ENCODE results near the gene ASTN2.

The ASTN2 gene

GRCh38 chr9:117180896-117181445, 233.9 kb downstream of the ASTN2 start:
- Mint-ChIP-seq H3K4me1 (ENCODE audit: low read depth in 2 of 2) (peaks cover 0 to 3% of the 10 kb centered on the region in 2 donors), H3K36me3 (ENCODE audit: insufficient read depth) (no peaks in the 10 kb centered on the region), H3K4me3 (no peak overlapping the region), H3K27me3 (no peaks in the 10 kb centered on the region), H3K9me3 (peaks cover 6 to 14% of the 10 kb centered on the region in 2 donors), H3K27ac (no peak overlapping the region)
- no peak for ATAC-seq (replicated peaks)
- DNase-seq = no peak

DNA sequence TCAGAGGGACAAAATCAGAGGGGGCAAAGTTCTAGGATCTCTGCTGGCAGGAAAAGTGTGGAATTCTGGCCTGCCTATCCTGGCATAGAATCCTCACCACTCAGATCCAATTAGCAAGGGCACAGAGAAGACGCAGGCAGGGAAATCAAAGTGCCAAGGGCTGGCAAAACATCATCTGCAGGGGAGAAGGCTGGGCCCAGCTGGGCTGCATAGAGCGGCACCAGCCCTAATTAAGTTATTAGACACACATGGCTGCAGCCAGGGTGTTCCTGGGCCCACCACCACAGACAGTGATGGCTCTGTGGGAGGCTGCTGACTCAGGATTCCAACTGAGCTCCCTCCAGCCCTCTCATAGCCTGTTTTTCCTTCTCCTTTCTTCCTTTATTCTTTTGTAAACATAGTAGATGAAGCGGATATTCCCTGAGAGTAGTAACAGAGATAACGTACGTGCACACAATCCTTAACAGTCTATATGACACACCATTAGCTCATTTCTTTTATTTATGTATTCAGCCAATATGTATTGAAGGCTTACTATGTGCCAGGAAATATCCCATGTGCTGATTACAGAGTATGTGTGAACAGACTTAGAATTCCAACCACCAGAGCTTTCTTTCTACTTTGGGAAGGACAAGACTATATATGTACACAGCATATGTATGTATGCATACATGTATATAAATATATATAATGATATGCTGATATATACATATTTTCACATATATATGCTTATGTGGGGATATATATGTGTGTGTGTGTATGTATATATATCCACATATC, 236.1 kb downstream of the ASTN2 start:
- no peak overlapping the region for H3K4me3 Mint-ChIP-seq
- peaks cover 6 to 14% of the 10 kb centered on the region in 2 donors for H3K9me3 Mint-ChIP-seq
- no peaks in the 10 kb centered on the region for H3K27me3 Mint-ChIP-seq
- no peak for DNase-seq
- no peak overlapping the region for H3K27ac Mint-ChIP-seq
- H3K36me3 Mint-ChIP-seq (ENCODE audit: insufficient read depth) = no peaks in the 10 kb centered on the region
- H3K4me1 Mint-ChIP-seq (ENCODE audit: low read depth in 2 of 2) = peaks cover 0 to 3% of the 10 kb centered on the region in 2 donors
- no peak for ATAC-seq (replicated peaks)

DNA sequence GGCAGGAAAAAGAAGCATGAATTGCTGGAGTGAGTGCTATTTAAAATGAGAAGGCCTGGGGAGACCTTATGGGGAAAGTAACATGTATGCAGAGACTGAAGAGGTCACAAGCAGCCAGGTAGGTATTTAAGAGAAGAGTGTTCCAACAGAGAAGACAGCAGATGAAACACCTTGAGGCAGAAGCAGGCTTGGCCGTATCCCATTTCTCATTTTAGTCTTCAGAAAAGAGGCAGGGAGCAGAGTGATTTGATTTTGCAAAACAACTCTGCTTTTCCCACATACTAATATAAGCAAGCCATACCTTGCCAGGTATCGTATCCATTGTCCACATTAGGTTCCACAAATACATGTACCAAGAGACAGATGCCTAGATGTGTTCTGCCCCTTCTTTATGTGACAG, 244.3 kb downstream of the ASTN2 start:
- Mint-ChIP-seq H3K27ac (no peak overlapping the region), H3K36me3 (ENCODE audit: insufficient read depth) (no peaks in the 10 kb centered on the region), H3K4me3 (no peak overlapping the region), H3K4me1 (ENCODE audit: low read depth in 2 of 2) (no peaks in the 10 kb centered on the region), H3K27me3 (no peaks in the 10 kb centered on the region), H3K9me3 (peaks cover 0 to 6% of the 10 kb centered on the region in 2 donors)
- no peak for DNase-seq
- ATAC-seq (replicated peaks) = no peak

DNA sequence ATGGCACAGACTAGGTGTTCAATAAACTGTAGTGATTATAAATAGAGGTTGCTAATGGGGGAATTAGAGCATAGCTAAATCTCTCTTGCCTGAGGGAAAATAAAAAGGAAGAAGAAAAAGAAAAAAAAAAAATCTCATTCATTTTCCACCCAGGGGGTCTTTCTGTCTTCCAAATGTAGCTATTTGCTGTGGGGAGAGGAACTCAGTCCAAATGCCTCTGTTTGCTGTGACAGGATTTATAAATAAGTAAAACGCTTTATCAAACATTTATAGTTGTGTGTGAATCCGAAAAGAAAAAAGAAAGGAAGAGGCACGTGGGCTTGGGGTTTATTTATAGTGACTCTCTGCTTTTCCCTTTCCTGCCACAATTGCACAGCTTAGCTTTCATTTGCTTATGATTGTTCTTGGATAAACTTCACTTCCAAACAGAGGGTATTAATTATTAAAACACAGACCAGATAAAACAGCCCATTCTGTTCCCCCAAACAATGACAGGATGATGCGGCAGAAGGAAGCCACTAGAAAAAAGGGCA, 245.7 kb downstream of the ASTN2 start:
- Mint-ChIP-seq H3K27me3 (no peaks in the 10 kb centered on the region), H3K36me3 (ENCODE audit: insufficient read depth) (no peaks in the 10 kb centered on the region), H3K9me3 (peaks cover 0 to 6% of the 10 kb centered on the region in 2 donors), H3K4me3 (no peak overlapping the region), H3K4me1 (ENCODE audit: low read depth in 2 of 2) (no peaks in the 10 kb centered on the region), H3K27ac (no peak overlapping the region)
- ATAC-seq (replicated peaks) = no peak
- no peak for DNase-seq

DNA sequence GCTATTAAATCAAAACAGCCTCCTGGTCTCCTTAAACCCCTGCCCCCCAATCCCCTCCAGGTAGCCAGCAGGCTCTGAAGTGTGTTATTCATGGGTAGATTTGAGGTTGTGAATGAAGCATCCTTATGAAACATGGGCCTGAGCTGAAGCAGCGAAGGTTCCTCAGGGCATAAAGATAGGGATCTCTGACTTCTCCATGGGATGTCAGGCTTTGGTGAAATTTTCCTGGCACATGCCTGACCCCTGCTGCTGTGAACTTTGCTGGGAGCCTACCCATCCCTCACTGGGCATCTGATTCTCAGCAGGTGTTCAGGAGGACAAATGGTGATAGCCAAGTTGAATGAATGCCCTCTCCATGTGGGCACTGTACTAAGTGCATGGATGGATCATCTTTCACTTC, 250.3 kb downstream of the ASTN2 start:
- Mint-ChIP-seq H3K4me3 (no peak overlapping the region), H3K27ac (no peak overlapping the region), H3K36me3 (ENCODE audit: insufficient read depth) (no peaks in the 10 kb centered on the region)

GRCh38 chr9:117160254-117160653, 254.6 kb downstream of the ASTN2 start:
- Mint-ChIP-seq H3K4me3 (no peak overlapping the region), H3K4me1 (ENCODE audit: low read depth in 2 of 2) (no peaks in the 10 kb centered on the region), H3K9me3 (peaks cover 4 to 8% of the 10 kb centered on the region in 2 donors), H3K27me3 (no peaks in the 10 kb centered on the region), H3K36me3 (ENCODE audit: insufficient read depth) (no peaks in the 10 kb centered on the region), H3K27ac (no peak overlapping the region)
- DNase-seq (no peak), ATAC-seq (replicated peaks) (no peak)

More for the DNA sequence above, 250.3 kb downstream of the ASTN2 start:
- H3K9me3 Mint-ChIP-seq = peaks cover 5 to 8% of the 10 kb centered on the region in 2 donors
- H3K27me3 Mint-ChIP-seq = no peaks in the 10 kb centered on the region
- DNase-seq (no peak), ATAC-seq (replicated peaks) (no peak)
- H3K4me1 Mint-ChIP-seq (ENCODE audit: low read depth in 2 of 2) = no peaks in the 10 kb centered on the region

DNA sequence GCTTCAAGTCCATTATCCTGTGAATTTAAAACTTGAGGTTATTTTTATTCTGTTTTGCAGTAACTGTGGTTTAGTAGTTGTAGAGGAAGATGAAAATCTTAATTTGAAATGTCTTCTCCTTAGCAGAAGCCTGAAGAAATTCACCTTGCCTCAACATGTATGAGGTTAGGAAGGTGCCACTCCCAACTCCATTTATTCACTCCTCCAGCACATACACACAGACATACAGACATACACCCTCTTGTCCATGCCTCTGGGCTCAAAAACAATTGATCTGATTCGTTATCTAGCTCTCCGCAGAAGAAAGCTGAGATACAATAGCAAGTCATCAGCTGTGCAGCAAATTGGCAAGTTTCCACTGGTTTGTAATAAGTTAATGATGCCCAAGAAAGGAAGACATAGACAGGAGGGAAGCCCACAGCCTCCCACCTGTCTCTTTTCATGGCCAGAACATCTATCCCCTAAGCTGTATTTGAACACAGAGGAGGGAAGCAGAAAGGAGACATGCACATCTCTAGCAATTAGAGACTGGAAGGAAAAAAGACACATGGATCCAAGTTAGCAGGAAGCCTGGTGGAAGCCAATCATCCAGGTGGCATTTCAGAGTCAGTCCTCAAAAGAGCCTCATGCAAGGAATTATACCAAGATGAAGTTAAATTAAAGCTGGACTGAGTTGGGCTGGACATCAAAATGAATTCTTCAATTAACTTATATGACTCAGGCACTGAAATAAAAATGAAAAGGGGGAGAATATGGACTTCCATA, 257.9 kb downstream of the ASTN2 start:
- no peak overlapping the region for H3K4me3 Mint-ChIP-seq
- ATAC-seq (replicated peaks) (no peak), DNase-seq (no peak)
- no peaks in the 10 kb centered on the region for H3K36me3 Mint-ChIP-seq (ENCODE audit: insufficient read depth)
- no peaks in the 10 kb centered on the region for H3K4me1 Mint-ChIP-seq (ENCODE audit: low read depth in 2 of 2)
- H3K27me3 Mint-ChIP-seq = no peaks in the 10 kb centered on the region
- peaks cover 4 to 5% of the 10 kb centered on the region in 2 donors for H3K9me3 Mint-ChIP-seq
- H3K27ac Mint-ChIP-seq = no peak overlapping the region

DNA sequence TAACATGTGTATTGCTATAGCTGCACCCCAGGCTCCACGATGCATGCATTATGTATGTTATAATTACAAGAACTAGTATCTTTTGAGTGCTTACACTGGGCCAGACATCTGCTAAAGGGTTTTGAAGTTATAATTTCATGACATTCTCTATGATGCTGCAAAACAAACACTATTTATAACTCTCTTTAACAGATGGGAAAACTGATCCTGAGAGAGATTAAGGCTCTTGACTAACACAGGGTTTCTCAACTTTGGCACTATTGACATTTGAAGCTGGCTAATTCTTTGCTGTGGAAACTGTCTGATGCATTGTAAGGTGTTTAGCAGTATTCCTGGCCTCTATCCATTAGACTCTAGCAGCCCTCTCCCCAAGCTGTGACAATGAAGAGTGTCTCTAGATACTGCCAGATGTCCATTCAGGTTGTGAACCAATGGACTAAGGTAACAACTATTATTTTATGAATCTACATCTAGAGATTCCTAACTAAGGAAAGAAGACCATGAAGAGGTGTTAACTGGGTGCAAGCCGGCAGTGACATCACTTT, 258.6 kb downstream of the ASTN2 start:
- Mint-ChIP-seq H3K27ac (no peak overlapping the region), H3K4me1 (ENCODE audit: low read depth in 2 of 2) (no peaks in the 10 kb centered on the region), H3K36me3 (ENCODE audit: insufficient read depth) (no peaks in the 10 kb centered on the region), H3K27me3 (no peaks in the 10 kb centered on the region), H3K4me3 (no peak overlapping the region), H3K9me3 (peaks cover 0 to 2% of the 10 kb centered on the region in 2 donors)
- ATAC-seq (replicated peaks) = no peak
- DNase-seq = no peak

DNA sequence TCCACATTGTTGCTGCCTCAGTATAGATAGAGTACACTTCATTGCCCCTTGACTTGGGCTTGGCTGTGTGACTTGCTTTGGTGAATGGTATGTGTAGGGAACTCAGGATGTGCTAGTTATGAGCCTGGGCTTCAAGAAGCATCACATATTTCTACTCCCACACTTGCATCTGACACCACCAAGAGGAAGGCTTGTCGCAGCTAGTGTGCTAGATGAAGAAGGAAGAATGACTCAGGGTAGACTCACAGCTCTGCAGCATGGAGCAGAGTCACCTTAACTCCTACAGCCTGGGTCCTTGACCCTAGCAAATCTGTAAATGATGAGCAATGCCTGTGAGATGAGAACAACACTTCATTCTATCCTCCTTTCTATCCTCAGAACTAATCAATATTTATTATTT, 261.8 kb downstream of the ASTN2 start:
- no peak overlapping the region for H3K4me3 Mint-ChIP-seq
- DNase-seq (no peak), ATAC-seq (replicated peaks) (no peak)
- H3K27me3 Mint-ChIP-seq = no peaks in the 10 kb centered on the region
- H3K4me1 Mint-ChIP-seq (ENCODE audit: low read depth in 2 of 2) = no peaks in the 10 kb centered on the region
- H3K27ac Mint-ChIP-seq = no peak overlapping the region
- H3K36me3 Mint-ChIP-seq (ENCODE audit: insufficient read depth) = no peaks in the 10 kb centered on the region
- H3K9me3 Mint-ChIP-seq = peaks cover 0 to 1% of the 10 kb centered on the region in 2 donors

GRCh38 chr9:117151716-117152115, 263.1 kb downstream of the ASTN2 start:
- DNase-seq (no peak), ATAC-seq (replicated peaks) (no peak)
- Mint-ChIP-seq H3K4me1 (ENCODE audit: low read depth in 2 of 2) (no peaks in the 10 kb centered on the region), H3K4me3 (no peak overlapping the region), H3K9me3 (peaks cover 0 to 1% of the 10 kb centered on the region in 2 donors), H3K36me3 (ENCODE audit: insufficient read depth) (no peaks in the 10 kb centered on the region), H3K27me3 (no peaks in the 10 kb centered on the region), H3K27ac (no peak overlapping the region)

- Mint-ChIP-seq H3K27me3 (no peaks in the 10 kb centered on the region), H3K4me3 (no peak overlapping the region), H3K4me1 (ENCODE audit: low read depth in 2 of 2) (no peaks in the 10 kb centered on the region), H3K36me3 (ENCODE audit: insufficient read depth) (no peaks in the 10 kb centered on the region), H3K9me3 (peaks cover 0 to 6% of the 10 kb centered on the region in 2 donors), H3K27ac (no peak overlapping the region)
- DNase-seq (no peak), ATAC-seq (replicated peaks) (no peak)
Measured at GRCh38 chr9:117149996-117150395, 264.9 kb downstream of the ASTN2 start.

DNA sequence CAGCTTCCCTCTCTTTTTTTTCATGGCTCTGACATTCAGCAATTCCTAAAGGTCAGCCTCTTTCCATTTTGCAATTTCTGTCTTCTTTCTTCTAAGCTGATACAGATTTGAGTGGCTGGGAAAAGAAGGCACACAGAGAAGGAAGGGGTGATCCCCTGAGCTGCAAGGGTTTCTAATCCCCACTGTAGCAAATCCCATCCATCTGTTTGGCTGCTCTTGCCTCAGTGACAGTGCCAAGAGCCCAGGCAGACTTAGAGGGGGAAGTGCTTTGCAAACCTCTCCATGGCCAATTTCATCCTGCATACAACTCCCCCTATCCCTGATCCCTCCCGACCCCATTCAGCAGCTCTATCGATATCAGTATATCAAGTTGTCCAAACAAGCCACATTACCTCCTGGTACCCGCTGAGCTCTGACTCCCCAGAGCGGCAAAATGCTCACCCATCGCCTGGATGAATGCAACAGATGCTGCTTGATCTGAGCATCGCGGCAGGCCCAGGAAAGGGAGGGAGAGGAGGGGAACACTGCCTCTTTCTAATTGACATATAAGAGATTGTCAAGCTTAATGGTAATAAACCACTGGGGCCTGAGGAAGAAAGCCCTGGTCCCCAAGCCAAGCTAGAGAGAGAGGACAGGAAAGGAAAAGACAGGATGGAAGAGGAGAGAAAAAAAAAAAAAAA, 268.9 kb downstream of the ASTN2 start:
- ATAC-seq (replicated peaks) (no peak), DNase-seq (no peak)
- H3K36me3 Mint-ChIP-seq (ENCODE audit: insufficient read depth) = no peaks in the 10 kb centered on the region
- no peaks in the 10 kb centered on the region for H3K4me1 Mint-ChIP-seq (ENCODE audit: low read depth in 2 of 2)
- H3K27me3 Mint-ChIP-seq = no peaks in the 10 kb centered on the region
- peaks cover 0 to 9% of the 10 kb centered on the region in 2 donors for H3K9me3 Mint-ChIP-seq
- no peak overlapping the region for H3K4me3 Mint-ChIP-seq
- H3K27ac Mint-ChIP-seq = no peak overlapping the region

- H3K36me3 Mint-ChIP-seq (ENCODE audit: insufficient read depth) = no peaks in the 10 kb centered on the region
- ATAC-seq (replicated peaks) (no peak), DNase-seq (no peak)
- H3K27ac Mint-ChIP-seq = no peak overlapping the region
- no peaks in the 10 kb centered on the region for H3K27me3 Mint-ChIP-seq
- H3K4me1 Mint-ChIP-seq (ENCODE audit: low read depth in 2 of 2) = no peaks in the 10 kb centered on the region
- peaks cover 6 to 12% of the 10 kb centered on the region in 2 donors for H3K9me3 Mint-ChIP-seq
- H3K4me3 Mint-ChIP-seq = no peak overlapping the region
Measured at GRCh38 chr9:117145081-117145480, 269.8 kb downstream of the ASTN2 start.
